Pancreas (tissue), 10 donors: ENCODE measurements around the gene RPS6KA6. TPM values are rescaled to one million over a fixed set of nuclear protein-coding genes. Genes with fewer than 3 reads are reported as not detected.

Experiments
- ATAC-seq, 4 donors: fragments of 200-7000 bp; cut with Tn5 transposase; one replicate each; pipeline versions ENCODE4 v1.8.0 to v1.9.1; 2020; ENCODE audit warnings: mild to moderate bottlenecking in 4 of 4, moderate library complexity in 4 of 4
- DNase-seq, 6 donors: peaks; one replicate each; pipeline ENCODE4 v3.0.0-alpha.2; 2020
- FAIRE-seq: peaks from 2 replicates; lab custom pipeline; 2012; peaks lifted over from hg19 to GRCh38; lab: Jason Lieb, UNC
- H3K27ac ChIP-seq, 4 donors: fragments of 200-600 bp; sonication (generic); 1 replicate in 3 of 4; 2 replicates in 1 of 4; pipeline versions ENCODE4 v1.5.0 to v1.8.0; 2020
- H3K27me3 ChIP-seq, 4 donors: fragments of 200-600 bp; one replicate each; pipeline ENCODE4 v1.8.0; 2021
- H3K36me3 ChIP-seq, 3 donors: fragments of 200-600 bp; sonication (generic) in 1 of 3; one replicate each; pipeline versions ENCODE4 v1.5.0 to v1.8.0; 2020 to 2021
- H3K4me1 ChIP-seq, 3 donors: fragments of 200-600 bp; one replicate each; pipeline ENCODE4 v1.8.0; 2021
- H3K4me3 ChIP-seq, 4 donors: fragments of 200-600 bp; sonication (generic) in 2 of 4; one replicate each; pipeline versions ENCODE4 v1.5.0 to v1.8.0; 2020 to 2021
- H3K9me3 ChIP-seq, 4 donors: fragments of 200-600 bp; one replicate each; pipeline ENCODE4 v1.8.0; 2021
- WGBS, 2 donors: extraction: QIAGEN DNeasy Blood & Tissue Kit; methylation state at CpG; one replicate each; pipeline ENCODE4 v1.1.7; 2013; 5-methylcytosine and 5-hydroxymethylcytosine counted together
- intact Hi-C, 3 donors: fragments of 100-400 bp; cut with DNase I; formaldehyde crosslinking; loops; one replicate each; pipeline versions ENCODE4 v1.11.1 to v1.14.2; 2022
- polyA plus RNA-seq, 2 donors: library from polyadenylated mRNA; stranded (reverse); fragments of 200-250 nt; gene quantifications; one replicate each; pipeline ENCODE4 v1.2.3, GENCODE V29; 2013
- total RNA-seq, 6 donors: library from RNA; stranded (reverse); fragmentation: NEBNext Ultra II Directional in 4 of 6; extraction: Animal tissue kit (Norgen Biotek cat#: 25700) in 4 of 6; gene quantifications; one replicate each; pipeline versions ENCODE4 v1.2.1 to v1.2.4, GENCODE V29; 2021 to 2023
- TF ChIP-seq, protein P1 (sequence below), 4 donors: fragments of 200-600 bp; sonication (generic) in 3 of 4; IDR thresholded peaks; one replicate each; pipeline versions ENCODE4 v1.5.0 to v1.8.0; 2021; ENCODE audit warnings: antibody characterized with exemption in 4 of 4
- donor health status: healthy with polysubstance abuse.
- donor health status: DM: no; HTN: no; CAD: no; lungs with moderate emphysema.
- donor health status: DM: no; HTN: no; CAD: no.
- donor health status: control.
- donor health status: control.
- donor health status: Bipolar disorder and iron deficiency.
- donor health status: DM: yes; HTN: yes; CAD: no.
- donor health status: DM: no; HTN: no; CAD: no.
- donor health status: DM: no; HTN: no; CAD: no.
- donor health status: DM: yes; HTN: yes; CAD: no.

The RPS6KA6 gene
- total and polyA plus RNA-seq, 8 donors: 0.46 to 3.5 (median 1.1) TPM

DNA sequence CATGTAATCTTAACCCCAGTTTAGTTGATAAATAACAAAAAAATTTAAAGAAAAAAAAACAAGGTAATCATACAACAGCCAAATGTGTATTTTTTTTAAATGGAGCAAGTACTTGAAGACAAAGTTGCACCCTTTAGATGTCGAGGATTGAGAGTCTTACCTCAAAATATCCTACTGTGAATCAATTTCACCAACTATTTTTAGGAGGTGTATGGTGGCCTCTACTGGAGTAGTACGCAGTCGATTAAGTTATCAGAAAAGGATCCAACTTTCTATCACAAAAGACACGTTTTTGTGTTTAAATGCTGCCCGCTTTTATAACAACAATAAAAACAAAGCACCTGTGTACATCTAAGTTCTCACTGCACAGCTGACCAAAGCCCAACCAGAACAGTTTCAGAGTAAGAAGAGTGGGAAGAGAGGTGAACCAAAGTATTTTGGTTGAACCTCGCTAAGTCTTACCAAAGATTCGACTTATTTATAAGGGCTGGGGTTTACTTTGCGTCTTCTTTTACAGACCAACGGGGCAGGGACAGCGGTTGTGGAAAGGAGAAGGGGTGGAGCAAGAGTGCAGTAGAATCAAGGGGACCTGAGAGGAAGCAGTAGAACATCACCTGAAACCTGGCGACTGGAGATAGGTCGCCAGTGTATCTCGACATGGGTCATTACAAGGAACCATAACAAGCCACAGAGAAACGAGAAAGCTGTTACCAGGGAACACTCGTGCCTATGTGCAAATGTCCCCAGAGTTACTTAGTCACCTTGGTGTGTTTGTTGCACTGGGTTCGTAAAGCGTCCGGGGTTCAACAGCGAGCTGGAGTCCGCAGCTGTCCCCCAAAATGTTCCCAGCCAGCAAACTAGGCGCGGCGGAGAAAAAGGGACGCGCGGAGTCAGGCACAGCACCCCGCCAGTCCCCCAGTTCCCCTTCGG is 1.1 kb downstream of the RPS6KA6 start:
- ATAC-seq: peak; percentile 38 to 63 (median 53)
- Histone ChIP-seq H3K4me3 (peak overlapping the region; percentile 23 to 50 (median 38)), H3K36me3 (no peaks in the 10 kb centered on the region), H3K4me1 (no peaks in the 10 kb centered on the region), H3K27ac (peak overlapping the region in 1 of 4 donors; percentile 39), H3K9me3 (no peaks in the 10 kb centered on the region), H3K27me3 (peaks cover 0 to 7% (median 4%) of the 10 kb centered on the region in 4 donors)
- TF ChIP-seq, protein P1, sequence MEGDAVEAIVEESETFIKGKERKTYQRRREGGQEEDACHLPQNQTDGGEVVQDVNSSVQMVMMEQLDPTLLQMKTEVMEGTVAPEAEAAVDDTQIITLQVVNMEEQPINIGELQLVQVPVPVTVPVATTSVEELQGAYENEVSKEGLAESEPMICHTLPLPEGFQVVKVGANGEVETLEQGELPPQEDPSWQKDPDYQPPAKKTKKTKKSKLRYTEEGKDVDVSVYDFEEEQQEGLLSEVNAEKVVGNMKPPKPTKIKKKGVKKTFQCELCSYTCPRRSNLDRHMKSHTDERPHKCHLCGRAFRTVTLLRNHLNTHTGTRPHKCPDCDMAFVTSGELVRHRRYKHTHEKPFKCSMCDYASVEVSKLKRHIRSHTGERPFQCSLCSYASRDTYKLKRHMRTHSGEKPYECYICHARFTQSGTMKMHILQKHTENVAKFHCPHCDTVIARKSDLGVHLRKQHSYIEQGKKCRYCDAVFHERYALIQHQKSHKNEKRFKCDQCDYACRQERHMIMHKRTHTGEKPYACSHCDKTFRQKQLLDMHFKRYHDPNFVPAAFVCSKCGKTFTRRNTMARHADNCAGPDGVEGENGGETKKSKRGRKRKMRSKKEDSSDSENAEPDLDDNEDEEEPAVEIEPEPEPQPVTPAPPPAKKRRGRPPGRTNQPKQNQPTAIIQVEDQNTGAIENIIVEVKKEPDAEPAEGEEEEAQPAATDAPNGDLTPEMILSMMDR (IDR thresholded peaks at IDR 0.05): no peak
- no peak for FAIRE-seq
- no peak for DNase-seq
- 5 to 22% methylated on average over 28 of the region's 28 CpGs for WGBS, 2 donors
- intact Hi-C loops: loop anchor here in 1 of 3 donors (10.0 kb wide), 1 partner anchor 142 kb away; no protein-coding TSS in a partner anchor

DNA sequence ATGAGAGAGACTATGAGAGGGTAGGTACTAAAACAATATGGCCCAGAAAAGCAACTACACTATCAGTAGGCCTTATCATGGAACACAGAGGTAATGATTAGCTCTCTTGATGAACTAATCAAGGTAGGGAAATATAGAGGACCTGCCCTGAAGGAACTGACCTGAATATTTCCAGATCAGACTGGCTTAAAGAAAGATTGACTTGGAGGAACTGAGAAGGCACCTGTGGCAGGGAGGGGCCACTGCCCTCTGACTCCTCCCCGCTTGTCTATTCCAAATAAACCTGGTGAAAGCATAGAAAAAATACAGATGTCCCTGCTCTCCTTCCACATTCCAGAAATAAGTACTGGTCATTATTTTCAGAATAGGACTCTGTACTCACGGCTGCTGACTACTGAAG is 5.5 kb downstream of the RPS6KA6 start:
- Histone ChIP-seq H3K4me3 (no peak overlapping the region), H3K27me3 (peaks cover 0 to 7% (median 5%) of the 10 kb centered on the region in 4 donors), H3K27ac (no peak overlapping the region), H3K36me3 (no peaks in the 10 kb centered on the region), H3K9me3 (no peaks in the 10 kb centered on the region), H3K4me1 (no peaks in the 10 kb centered on the region)
- ATAC-seq (peak in 3 of 4 donors; percentile 21 to 64 (median 58)), FAIRE-seq (peak; percentile 67), DNase-seq (peak in 1 of 6 donors; percentile 1)
- intact Hi-C loops: loop anchor here in 1 of 3 donors (10.0 kb wide), 1 partner anchor 138 kb away; no protein-coding TSS in a partner anchor
- TF ChIP-seq, protein P1 (IDR thresholded peaks at IDR 0.05): no peak
- WGBS, 2 donors: 67 to 71% methylated on average over 2 of the region's 2 CpGs

DNA sequence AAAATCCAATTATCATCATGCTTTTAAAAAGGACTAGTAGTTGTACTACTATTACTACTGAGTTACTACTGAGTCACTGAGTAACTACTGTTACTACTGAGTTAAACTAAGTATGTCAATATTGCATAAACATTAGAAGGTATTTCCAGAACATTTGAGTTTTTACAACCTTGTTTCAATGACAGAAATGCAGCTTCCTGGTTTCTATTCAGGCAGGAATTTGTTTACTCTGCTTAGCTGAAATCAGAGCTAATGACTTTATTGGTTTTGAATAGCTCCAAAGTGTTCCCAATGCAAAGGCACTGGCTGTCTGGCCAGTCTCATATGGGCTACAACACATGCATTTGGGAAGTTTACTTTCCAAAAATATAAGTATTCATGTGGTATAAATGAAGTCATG is 12.0 kb downstream of the RPS6KA6 start:
- H3K9me3 ChIP-seq: no peaks in the 10 kb centered on the region
- FAIRE-seq (no peak), ATAC-seq (peak in 1 of 4 donors; percentile 23), DNase-seq (no peak)
- peaks cover 0 to 13% (median 6%) of the 10 kb centered on the region in 4 donors for H3K27me3 ChIP-seq
- H3K36me3 ChIP-seq: no peaks in the 10 kb centered on the region
- no peak overlapping the region for H3K4me3 ChIP-seq
- intact Hi-C loops: no loop called here
- H3K27ac ChIP-seq: no peak overlapping the region
- TF ChIP-seq, protein P1 (IDR thresholded peaks at IDR 0.05): no peak
- no peaks in the 10 kb centered on the region for H3K4me1 ChIP-seq

DNA sequence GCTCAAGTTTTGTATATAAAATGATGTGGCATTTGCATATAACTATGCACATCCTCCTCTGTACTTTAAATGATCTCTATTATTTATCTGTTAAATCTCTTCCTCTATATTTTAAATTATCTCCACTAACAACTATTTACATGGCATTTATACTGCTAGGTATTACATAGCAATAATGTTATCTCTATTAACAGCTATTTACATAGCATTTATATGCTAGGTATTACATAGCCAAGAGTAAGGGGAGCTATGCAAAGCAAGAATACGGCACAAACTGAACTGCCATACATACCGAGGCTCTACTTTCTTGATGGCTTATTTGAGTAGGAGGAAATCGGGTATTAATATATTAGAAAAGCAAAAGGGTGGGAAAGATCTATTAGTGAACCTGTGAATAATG is 12.7 kb downstream of the RPS6KA6 start:
- TF ChIP-seq, protein P1 (IDR thresholded peaks at IDR 0.05): no peak
- FAIRE-seq (no peak), DNase-seq (no peak), ATAC-seq (no peak)
- Histone ChIP-seq H3K27me3 (peaks cover 0 to 13% (median 6%) of the 10 kb centered on the region in 4 donors), H3K4me1 (no peaks in the 10 kb centered on the region), H3K36me3 (no peaks in the 10 kb centered on the region), H3K4me3 (no peak overlapping the region), H3K27ac (no peak overlapping the region), H3K9me3 (no peaks in the 10 kb centered on the region)
- intact Hi-C loops: no loop called here
- WGBS, 2 donors: 81 to 87% methylated on average over 3 of the region's 3 CpGs
